Keratinocyte (primary cell): ENCODE measurements around the gene DENND6A.

Experiments
- CTCF ChIP-seq, 3 experiments: IDR thresholded peaks in 1 of 3; conservative IDR thresholded peaks in 1 of 3; optimal IDR thresholded peaks in 1 of 3; 2 replicates in 2 of 3; 3 replicates in 1 of 3; pipeline versions ENCODE3 to v1.5.1; 2011; ENCODE audit warnings: low read length in 3 of 3, mild to moderate bottlenecking in 3 of 3, moderate library complexity in 2 of 3, control low read depth in 1 of 3, inconsistent platforms in 1 of 3; ENCODE audit not compliant: insufficient read depth in 2 of 3; ENCODE audit errors: extremely low read depth in 1 of 3
- EZH2 ChIP-seq: IDR thresholded peaks from one replicate; pipeline ENCODE4 v1.6.1; 2012; ENCODE audit warnings: inconsistent platforms, mild to moderate bottlenecking, low read length, moderate library complexity

DNA sequence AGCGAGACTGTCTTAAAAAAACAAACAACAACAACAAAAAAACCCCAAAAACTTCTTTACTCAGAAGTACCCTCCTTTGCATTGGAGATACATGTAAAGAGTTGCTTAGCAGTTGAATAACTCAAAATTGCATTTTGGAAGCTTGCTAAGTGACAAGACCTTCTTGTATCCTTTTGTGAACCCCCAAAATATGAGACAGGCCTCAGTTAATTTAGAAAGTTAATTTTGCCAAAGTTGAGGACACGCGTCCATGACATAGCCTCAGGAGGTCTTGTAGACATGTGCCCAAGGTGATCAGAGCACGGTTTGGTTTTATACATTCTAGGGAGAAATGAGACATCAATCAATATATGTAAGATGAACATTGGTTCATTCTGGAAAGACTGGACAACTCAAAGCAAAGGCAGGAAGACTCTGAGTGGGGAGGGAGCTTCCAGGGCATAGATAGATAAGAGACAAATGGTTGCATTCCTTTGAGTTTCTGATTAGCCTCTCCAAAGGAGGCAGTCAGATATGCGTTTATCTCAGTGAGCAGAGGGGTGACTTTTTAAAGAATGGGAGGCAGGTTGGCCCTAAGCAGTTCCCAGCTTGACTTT lies 94.0 kb downstream of the DENND6A start:
- TF ChIP-seq CTCF (optimal IDR thresholded peaks at IDR 0.05 in 1 of 3, IDR thresholded peaks at IDR 0.05 in 1 of 3, conservative IDR thresholded peaks at IDR 0.05 in 1 of 3; ENCODE audit: extremely low read depth in 1 of 3, insufficient read depth in 2 of 3, low read length in 3 of 3) (no peak), EZH2 (no peak)
